ENCODE measurements around the gene RARA.

GRCh38 chr17:40265337-40265736, 43.6 kb upstream of the RARA start:
- no peak for TF ChIP-seq CTCF (conservative IDR thresholded peaks at IDR 0.05; ENCODE audit: low read depth, low read length)
- TF ChIP-seq FOS (IDR thresholded peaks at IDR 0.05; ENCODE audit: low read depth, low read length) = no peak
- TF ChIP-seq NFE2L2 (IDR thresholded peaks at IDR 0.05; ENCODE audit: low read depth, low read length) = no peak
- TF ChIP-seq POLR2A (IDR thresholded peaks at IDR 0.05; ENCODE audit: low read depth, low read length) = no peak
- TF ChIP-seq CHD1 (IDR thresholded peaks at IDR 0.05; ENCODE audit: low read depth, low read length) = no peak
- no peak for TF ChIP-seq USF2 (IDR thresholded peaks at IDR 0.05; ENCODE audit: low read depth, low read length)
- no peak for TF ChIP-seq MAZ (IDR thresholded peaks at IDR 0.05; ENCODE audit: borderline replicate concordance, low read depth, low read length)
- TF ChIP-seq MAFK (IDR thresholded peaks at IDR 0.05; ENCODE audit: low read depth, low read length) = no peak
- no peak for TF ChIP-seq SMC3 (IDR thresholded peaks at IDR 0.05; ENCODE audit: low read depth, low read length)
- TF ChIP-seq CEBPB (IDR thresholded peaks at IDR 0.05; ENCODE audit: low read depth, low read length) = no peak
- no peak for TF ChIP-seq RAD21 (IDR thresholded peaks at IDR 0.05; ENCODE audit: low read length)
- no peak for TF ChIP-seq RCOR1 (IDR thresholded peaks at IDR 0.05; ENCODE audit: insufficient replicate concordance, low read length)

Measured in IMR-90 (cell line).